Endothelial cell of umbilical vein (primary cell): ENCODE results near the gene HOXA11. TPM values are rescaled to one million over a fixed set of nuclear protein-coding genes. Genes with fewer than 3 reads are reported as not detected.

Experiments
- BruUV-seq: library from RNA; stranded (reverse); fragments of 400-500 nt; replicated peaks from 2 replicates; lab custom pipeline; 2021; lab: Mats Ljungman, UMichigan
- CTCF ChIA-PET: fragments of 300-600, 350-600 bp; sonication (Branson Sonifier 250); formaldehyde crosslinking; loops from one replicate; lab custom pipeline; 2021; ENCODE audit warnings: antibody characterized with exemption, inconsistent platforms; lab: Charles Lee
- POLR2A ChIA-PET: fragments of 300-600, 350-600 bp; sonication (Branson Sonifier 250); formaldehyde crosslinking; loops from one replicate; lab custom pipeline; 2021; ENCODE audit warnings: antibody characterized with exemption, inconsistent platforms; lab: Charles Lee
- DNase-seq: peaks from one replicate; pipeline ENCODE4 v3.0.0-alpha.2; 2011; ENCODE audit warnings: low read depth, low spot score
- FAIRE-seq: peaks from 2 replicates; lab custom pipeline; 2011; peaks lifted over from hg19 to GRCh38; lab: Jason Lieb, UNC
- H2AFZ ChIP-seq: 2 replicates; pipeline ENCODE4 v1.6.0; 2012; ENCODE audit warnings: low read depth, low read length, control low read depth, inconsistent platforms
- H3K27ac ChIP-seq: 2 replicates; pipeline ENCODE4 v1.5.1; 2011; ENCODE audit warnings: low read depth, mild to moderate bottlenecking, control low read depth, low read length, moderate library complexity; ENCODE audit not compliant: insufficient read depth
- H3K27me3 ChIP-seq, 2 experiments: 2 replicates each; pipeline versions ENCODE4 v1.6.0 to v1.6.1; 2011; ENCODE audit warnings: low read length in 2 of 2, mixed read lengths in 1 of 2; ENCODE audit not compliant: control insufficient read depth in 2 of 2, insufficient read depth in 2 of 2
- H3K36me3 ChIP-seq, 2 experiments: 2 replicates in 1 of 2; 3 replicates in 1 of 2; pipeline ENCODE4 v1.5.1; 2011; ENCODE audit warnings: low read length in 2 of 2, mild to moderate bottlenecking in 1 of 2, moderate library complexity in 1 of 2; ENCODE audit not compliant: control insufficient read depth in 2 of 2, insufficient read depth in 2 of 2; ENCODE audit errors: extremely low read depth in 1 of 2
- H3K4me1 ChIP-seq: 3 replicates; pipeline ENCODE4 v1.5.1; 2011; ENCODE audit warnings: mild to moderate bottlenecking, low read length; ENCODE audit not compliant: control insufficient read depth, insufficient read depth; ENCODE audit errors: extremely low read depth
- H3K4me2 ChIP-seq: 2 replicates; pipeline ENCODE4 v1.6.1; 2011; ENCODE audit warnings: low read length, control low read depth, mixed read lengths; ENCODE audit not compliant: insufficient read depth
- H3K4me3 ChIP-seq, 3 experiments: fragments of 200-600 bp in 1 of 3; sonication (generic), shearing (Covaris generic) in 1 of 3; replicated peaks in 1 of 3; 2 replicates each; pipeline ENCODE4 v1.5.1; 2011 to 2016; ENCODE audit warnings: control low read depth in 3 of 3, low read length in 3 of 3, mild to moderate bottlenecking in 2 of 3, inconsistent platforms in 1 of 3, low read depth in 1 of 3, moderate library complexity in 1 of 3; ENCODE audit not compliant: insufficient read depth in 1 of 3
- H3K79me2 ChIP-seq: 2 replicates; pipeline ENCODE4 v1.6.0; 2012; ENCODE audit warnings: low read length, inconsistent platforms; ENCODE audit not compliant: control insufficient read depth, insufficient read depth
- H3K9ac ChIP-seq: replicated peaks from 2 replicates; pipeline ENCODE3; 2011; ENCODE audit warnings: low read length, control low read depth; ENCODE audit not compliant: insufficient read depth; ENCODE audit errors: extremely low read depth
- H3K9me1 ChIP-seq: replicated peaks from 3 replicates; pipeline ENCODE4 v1.6.0; 2011; ENCODE audit warnings: mild to moderate bottlenecking, low read length; ENCODE audit not compliant: control insufficient read depth, insufficient read depth; ENCODE audit errors: extremely low read depth
- H3K9me3 ChIP-seq: replicated peaks from 2 replicates; pipeline ENCODE4 v1.5.1; 2012; ENCODE audit warnings: low read length, inconsistent platforms; ENCODE audit not compliant: control insufficient read depth, insufficient read depth
- H4K20me1 ChIP-seq: replicated peaks from 2 replicates; pipeline ENCODE3; 2011; ENCODE audit warnings: mild to moderate bottlenecking, low read length; ENCODE audit not compliant: control insufficient read depth, insufficient read depth; ENCODE audit errors: extremely low read depth
- CTCF ChIP-seq, 2 donors: IDR thresholded peaks; 1 replicate in 1 of 2; 2 replicates in 1 of 2; pipeline ENCODE4 v1.5.1; 2011; ENCODE audit warnings: low read length in 2 of 2, mild to moderate bottlenecking in 2 of 2, moderate library complexity in 2 of 2, control low read depth in 1 of 2, inconsistent platforms in 1 of 2, low read depth in 1 of 2; ENCODE audit not compliant: insufficient read depth in 1 of 2; ENCODE audit errors: extremely low read depth in 1 of 2
- EZH2 ChIP-seq: IDR thresholded peaks from 2 replicates; pipeline ENCODE4 v1.6.1; 2012; ENCODE audit warnings: borderline replicate concordance, low read depth, mild to moderate bottlenecking, moderate library complexity, low read length, inconsistent platforms; ENCODE audit not compliant: severe bottlenecking
- FOS ChIP-seq: IDR thresholded peaks from 2 replicates; pipeline ENCODE4 v1.6.1; 2011; ENCODE audit warnings: mild to moderate bottlenecking, low read length, moderate library complexity, borderline replicate concordance; ENCODE audit not compliant: insufficient read depth
- GATA2 ChIP-seq: IDR thresholded peaks from 2 replicates; pipeline ENCODE4 v1.7.0; 2011; ENCODE audit warnings: low read depth, mild to moderate bottlenecking, moderate library complexity, mixed read lengths, low read length; ENCODE audit not compliant: insufficient read length, insufficient read depth
- JUN ChIP-seq: IDR thresholded peaks from 2 replicates; pipeline ENCODE4 v1.6.1; 2011; ENCODE audit warnings: borderline replicate concordance, low read depth; ENCODE audit not compliant: insufficient read length, insufficient read depth
- MAX ChIP-seq: IDR thresholded peaks from 2 replicates; pipeline ENCODE4 v1.6.1; 2011; ENCODE audit not compliant: insufficient read depth, insufficient read length
- MYC ChIP-seq: IDR thresholded peaks from one replicate; pipeline ENCODE4 v1.6.1; 2011; ENCODE audit warnings: mild to moderate bottlenecking, low read depth, low read length
- POLR2A ChIP-seq: IDR thresholded peaks from 2 replicates; pipeline ENCODE4 v1.6.1; 2012; ENCODE audit warnings: low read depth, mild to moderate bottlenecking, control low read depth, low read length
- POLR2AphosphoS5 ChIP-seq: IDR thresholded peaks from 2 replicates; pipeline ENCODE4 v1.6.1; 2012; ENCODE audit warnings: low read depth, mild to moderate bottlenecking, control low read depth, low read length, moderate library complexity; ENCODE audit not compliant: insufficient read depth
- dilution Hi-C: fragments of 300-500 bp; cut with MboI; formaldehyde crosslinking; loops from one replicate; pipeline ENCODE4 v1.15.0; 2019; ENCODE audit warnings: low sequenced_read_pairs; ENCODE audit not compliant: extremely low pct_ligation_motif_present
- intact Hi-C: fragments of 100-400 bp; cut with micrococcal nuclease; formaldehyde crosslinking; loops from one replicate; pipeline ENCODE4 v1.10.0; 2022
- polyA plus RNA-seq, 4 experiments: library from polyadenylated mRNA; depleted of rRNA in 3 of 4; stranded (reverse) in 3 of 4; unstranded in 1 of 4; fragments of >200 nt; gene quantifications; 2 replicates each; pipeline versions ENCODE4 v1.2.1 to v1.2.3, GENCODE V29; 2011 to 2012; ENCODE audit warnings: missing spikeins in 1 of 4
- total RNA-seq: library from RNA; stranded (reverse); gene quantifications from 2 replicates; pipeline ENCODE4 v1.2.3, GENCODE V29; 2021

HOXA11 gene
- total and polyA plus RNA-seq, 2 donors (not counting 3 experiments of a cell fraction or from before 2014, with no cell fraction given), result 10.4 to 16.7 TPM

DNA sequence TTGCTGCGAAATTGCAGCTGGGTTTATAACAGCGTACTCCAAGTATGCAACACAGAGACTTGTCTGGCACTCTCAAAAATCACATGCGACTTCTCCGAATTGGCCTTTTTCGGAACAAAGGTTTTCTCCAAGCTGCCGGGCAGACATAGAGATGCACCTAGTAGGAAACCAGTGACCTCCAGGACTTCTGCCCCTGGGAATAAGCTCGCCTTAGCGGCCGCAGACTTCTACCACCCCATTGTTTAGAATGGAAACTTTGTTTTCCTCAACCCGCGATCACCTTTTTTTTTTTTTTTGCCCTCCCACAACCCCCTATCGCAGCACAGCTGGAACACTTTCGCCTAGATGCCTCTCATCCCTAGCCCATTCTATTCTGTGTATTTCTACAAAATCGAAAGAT lies 6.0 kb downstream of the HOXA11 start:
- peaks cover 94% of the 10 kb centered on the region for H3K79me2 ChIP-seq
- no TSS peak for BruUV-seq
- TF ChIP-seq POLR2AphosphoS5, result no peak
- TF ChIP-seq JUN, result no peak
- no peak for TF ChIP-seq EZH2
- TF ChIP-seq CTCF (IDR thresholded peaks at IDR 0.05; ENCODE audit: extremely low read depth in 1 of 2, insufficient read depth in 1 of 2, low read depth in 1 of 2, low read length in 2 of 2), result no peak
- TF ChIP-seq POLR2A, result no peak
- TF ChIP-seq GATA2, result no peak
- TF ChIP-seq MYC, result no peak
- no peak for TF ChIP-seq MAX
- no peak for TF ChIP-seq FOS
- peak overlapping the region; percentile 98 for H3K4me2 ChIP-seq
- H3K36me3 ChIP-seq, result no peaks in the 10 kb centered on the region
- FAIRE-seq (peak; percentile 15), DNase-seq (peak; percentile 60)
- peak overlapping the region; percentile 95 for H3K9ac ChIP-seq
- H3K4me1 ChIP-seq, result peaks cover 69% of the 10 kb centered on the region
- H3K27me3 ChIP-seq, result no peaks in the 10 kb centered on the region
- dilution Hi-C loops, result no loop called here
- CTCF ChIA-PET, result interaction anchor here (0.7 to 8.0 kb wide), 34 partner anchors 9 to 1287 kb away, joined by 3 to 86 read pairs (median 7); partner anchors contain the start of genes HOXA3, HOXA4, HOXA5 and HOXA6
- intact Hi-C loops, result loop anchor here (1.0 kb wide), 1 partner anchor 8 kb away; no protein-coding TSS in a partner anchor
- H3K4me3 ChIP-seq, result peak overlapping the region; percentile 53 to 94 (median 69)
- H3K9me1 ChIP-seq, result no peaks in the 10 kb centered on the region
- POLR2A ChIA-PET, result interaction anchor here (0.7 to 1.9 kb wide), 6 partner anchors 11 to 967 kb away, joined by 3 to 6 read pairs (median 5); partner anchors contain the start of gene HOXA9
- peak overlapping the region; percentile 96 for H3K27ac ChIP-seq
- peak overlapping the region; percentile 64 for H2AFZ ChIP-seq
- no peaks in the 10 kb centered on the region for H4K20me1 ChIP-seq
- H3K9me3 ChIP-seq, result no peaks in the 10 kb centered on the region
